ENCODE results near the gene SHMT2. TPM values are rescaled to one million over a fixed set of nuclear protein-coding genes. Genes with fewer than 3 reads are reported as not detected.

Gene SHMT2
- total RNA-seq, 1 donor: 199 TPM

DNA sequence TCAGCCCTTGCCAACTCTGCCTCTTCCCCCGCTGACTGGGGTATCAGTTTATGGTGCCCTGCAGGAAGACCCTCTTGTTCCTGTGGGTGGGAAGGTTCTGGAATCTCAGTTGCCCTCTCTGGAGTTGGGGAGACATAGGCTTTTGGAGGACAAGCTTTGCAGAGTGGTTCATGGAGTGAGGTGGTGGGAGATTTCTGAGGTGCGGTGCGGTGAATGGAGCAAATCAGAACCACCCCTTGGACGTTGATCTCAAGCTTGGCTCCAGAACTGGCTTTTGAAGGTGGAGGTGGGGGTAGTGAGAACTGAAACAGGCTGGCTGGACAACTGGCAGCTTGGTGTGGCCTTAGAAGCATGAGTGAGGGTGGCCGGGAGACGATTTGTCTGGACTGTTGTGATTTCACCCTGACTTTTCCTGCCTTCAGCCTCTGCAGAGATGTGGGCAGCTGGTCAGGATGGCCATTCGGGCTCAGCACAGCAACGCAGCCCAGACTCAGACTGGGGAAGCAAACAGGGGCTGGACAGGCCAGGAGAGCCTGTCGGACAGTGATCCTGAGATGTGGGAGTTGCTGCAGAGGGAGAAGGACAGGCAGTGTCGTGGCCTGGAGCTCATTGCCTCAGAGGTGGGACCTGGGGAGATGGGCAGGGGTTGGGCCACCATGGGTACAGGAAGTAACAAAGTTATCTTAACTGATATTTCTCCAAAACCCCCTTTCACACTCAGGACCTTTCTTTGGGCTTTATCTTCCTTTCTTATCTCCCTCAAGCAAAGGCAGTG, 1.1 kb downstream of the SHMT2 start:
- DNase-seq (ENCODE audit: low read depth): peak; percentile 31
- peak overlapping the region; percentile 75 for H3K4me3 ChIP-seq (ENCODE audit: low read depth, low read length)
- TF ChIP-seq, protein P1, sequence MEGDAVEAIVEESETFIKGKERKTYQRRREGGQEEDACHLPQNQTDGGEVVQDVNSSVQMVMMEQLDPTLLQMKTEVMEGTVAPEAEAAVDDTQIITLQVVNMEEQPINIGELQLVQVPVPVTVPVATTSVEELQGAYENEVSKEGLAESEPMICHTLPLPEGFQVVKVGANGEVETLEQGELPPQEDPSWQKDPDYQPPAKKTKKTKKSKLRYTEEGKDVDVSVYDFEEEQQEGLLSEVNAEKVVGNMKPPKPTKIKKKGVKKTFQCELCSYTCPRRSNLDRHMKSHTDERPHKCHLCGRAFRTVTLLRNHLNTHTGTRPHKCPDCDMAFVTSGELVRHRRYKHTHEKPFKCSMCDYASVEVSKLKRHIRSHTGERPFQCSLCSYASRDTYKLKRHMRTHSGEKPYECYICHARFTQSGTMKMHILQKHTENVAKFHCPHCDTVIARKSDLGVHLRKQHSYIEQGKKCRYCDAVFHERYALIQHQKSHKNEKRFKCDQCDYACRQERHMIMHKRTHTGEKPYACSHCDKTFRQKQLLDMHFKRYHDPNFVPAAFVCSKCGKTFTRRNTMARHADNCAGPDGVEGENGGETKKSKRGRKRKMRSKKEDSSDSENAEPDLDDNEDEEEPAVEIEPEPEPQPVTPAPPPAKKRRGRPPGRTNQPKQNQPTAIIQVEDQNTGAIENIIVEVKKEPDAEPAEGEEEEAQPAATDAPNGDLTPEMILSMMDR (IDR thresholded peaks at IDR 0.05; ENCODE audit: insufficient read depth, low read depth, low read length): no peak

GRCh38 chr12:57231276-57232021, 1.9 kb downstream of the SHMT2 start:
- no peak for DNase-seq (ENCODE audit: low read depth)
- peak overlapping the region; percentile 75 for H3K4me3 ChIP-seq (ENCODE audit: low read depth, low read length)
- TF ChIP-seq, protein P1 (IDR thresholded peaks at IDR 0.05; ENCODE audit: insufficient read depth, low read depth, low read length): no peak

DNA sequence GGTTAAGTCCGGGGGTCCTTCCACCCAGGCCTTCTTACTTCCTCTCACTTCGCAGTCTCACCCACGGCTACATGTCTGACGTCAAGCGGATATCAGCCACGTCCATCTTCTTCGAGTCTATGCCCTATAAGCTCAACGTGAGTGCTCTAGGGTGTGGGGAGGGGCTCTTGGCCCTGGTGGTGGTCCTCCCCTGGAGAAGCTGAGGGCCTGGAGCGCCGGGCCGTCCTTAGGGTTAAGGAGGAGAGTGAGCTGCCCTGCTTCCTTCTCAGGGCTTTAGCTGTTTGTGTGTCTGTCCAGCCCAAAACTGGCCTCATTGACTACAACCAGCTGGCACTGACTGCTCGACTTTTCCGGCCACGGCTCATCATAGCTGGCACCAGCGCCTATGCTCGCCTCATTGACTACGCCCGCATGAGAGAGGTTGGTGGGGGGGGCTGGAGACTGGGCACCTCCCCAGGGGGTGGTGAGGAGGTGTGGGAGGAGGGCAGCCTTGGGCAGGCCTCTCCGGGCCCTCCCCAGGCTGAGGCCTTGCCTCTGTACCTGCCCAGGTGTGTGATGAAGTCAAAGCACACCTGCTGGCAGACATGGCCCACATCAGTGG, 2.7 kb downstream of the SHMT2 start:
- DNase-seq (ENCODE audit: low read depth): no peak
- H3K4me3 ChIP-seq (ENCODE audit: low read depth, low read length): peak overlapping the region; percentile 75
- TF ChIP-seq, protein P1 (IDR thresholded peaks at IDR 0.05; ENCODE audit: insufficient read depth, low read depth, low read length): no peak

DNA sequence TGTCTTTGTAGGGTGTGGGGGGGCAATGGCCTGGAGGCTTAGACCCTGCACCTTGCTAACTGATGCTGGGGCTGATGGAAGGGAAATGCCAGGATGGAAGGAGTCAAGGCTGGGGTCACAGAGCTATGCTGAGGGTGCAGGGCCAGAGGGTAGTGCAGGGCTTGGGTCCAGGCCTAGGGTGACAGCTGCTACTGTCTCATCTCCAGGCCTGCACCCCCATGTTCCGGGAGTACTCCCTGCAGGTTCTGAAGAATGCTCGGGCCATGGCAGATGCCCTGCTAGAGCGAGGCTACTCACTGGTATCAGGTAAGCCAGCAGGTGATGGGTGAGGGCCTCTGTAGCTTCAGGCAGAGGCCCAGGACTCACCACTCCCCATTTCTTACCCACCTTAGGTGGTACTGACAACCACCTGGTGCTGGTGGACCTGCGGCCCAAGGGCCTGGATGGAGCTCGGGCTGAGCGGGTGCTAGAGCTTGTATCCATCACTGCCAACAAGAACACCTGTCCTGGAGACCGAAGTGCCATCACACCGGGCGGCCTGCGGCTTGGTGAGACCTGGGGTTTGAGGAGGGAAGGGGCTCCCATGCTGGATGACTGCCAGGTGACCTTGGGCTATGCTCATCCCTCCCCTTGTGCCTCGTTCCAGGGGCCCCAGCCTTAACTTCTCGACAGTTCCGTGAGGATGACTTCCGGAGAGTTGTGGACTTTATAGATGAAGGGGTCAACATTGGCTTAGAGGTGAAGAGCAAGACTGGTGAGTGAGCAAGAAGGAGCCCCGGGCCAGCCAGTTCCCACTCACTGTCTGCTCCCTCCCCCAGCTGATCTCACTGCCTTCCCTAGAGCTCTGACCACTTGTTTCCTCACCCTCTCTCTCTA, 4.1 kb downstream of the SHMT2 start:
- DNase-seq (ENCODE audit: low read depth): peak; percentile 75
- TF ChIP-seq, protein P1 (IDR thresholded peaks at IDR 0.05; ENCODE audit: insufficient read depth, low read depth, low read length): no peak
- peak overlapping the region; percentile 6 for H3K4me3 ChIP-seq (ENCODE audit: low read depth, low read length)

- H3K4me3 ChIP-seq (ENCODE audit: low read depth, low read length): no peak overlapping the region
- TF ChIP-seq, protein P1 (IDR thresholded peaks at IDR 0.05; ENCODE audit: insufficient read depth, low read depth, low read length): no peak
- DNase-seq (ENCODE audit: low read depth): no peak
Observed at GRCh38 chr12:57234233-57234570, 4.7 kb downstream of the SHMT2 start.

GRCh38 chr12:57234571-57235016, 5.1 kb downstream of the SHMT2 start:
- H3K4me3 ChIP-seq (ENCODE audit: low read depth, low read length): no peak overlapping the region
- TF ChIP-seq, protein P1 (IDR thresholded peaks at IDR 0.05; ENCODE audit: insufficient read depth, low read depth, low read length): no peak
- no peak for DNase-seq (ENCODE audit: low read depth)

All from fibroblast of villous mesenchyme (primary cell).